ENCODE measurements around the gene MYG1. TPM values are rescaled to one million over a fixed set of nuclear protein-coding genes. Genes with fewer than 3 reads are reported as not detected.

MYG1 gene
- total RNA-seq, 3 donors from 2014 or later: 35.4 to 54.9 (median 38.0) TPM

DNA sequence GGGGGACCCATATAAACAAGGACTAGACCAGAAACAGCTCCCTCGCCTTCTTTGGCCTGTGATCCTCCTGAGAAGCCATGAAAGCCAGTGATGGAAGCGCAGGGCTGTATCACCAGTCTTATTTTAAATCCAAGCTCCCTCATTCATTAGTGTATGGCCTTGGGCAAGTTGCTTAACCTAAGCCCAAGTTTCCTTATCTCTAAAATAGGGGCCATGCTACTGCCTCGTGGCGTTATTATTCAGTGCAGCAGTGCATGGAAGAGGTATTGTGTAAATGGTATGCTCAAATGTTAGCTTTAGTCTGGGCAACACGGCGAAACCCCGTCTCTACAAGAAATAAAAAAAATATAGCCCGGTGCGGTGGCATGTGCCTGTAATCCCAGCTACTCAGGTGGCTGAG, 21.5 kb upstream of the MYG1 start:
- intact Hi-C loops (cut with DNase I, micrococcal nuclease): no loop called here
- Histone ChIP-seq H3K4me1 (ENCODE audit: low read depth) (no peaks in the 10 kb centered on the region), H3K36me3 (ENCODE audit: low read depth) (no peaks in the 10 kb centered on the region), H3K9me3 (no peaks in the 10 kb centered on the region), H3K4me3 (no peak overlapping the region)
- DNase-seq (no peak), ATAC-seq (no peak)
- TF ChIP-seq, protein P1, sequence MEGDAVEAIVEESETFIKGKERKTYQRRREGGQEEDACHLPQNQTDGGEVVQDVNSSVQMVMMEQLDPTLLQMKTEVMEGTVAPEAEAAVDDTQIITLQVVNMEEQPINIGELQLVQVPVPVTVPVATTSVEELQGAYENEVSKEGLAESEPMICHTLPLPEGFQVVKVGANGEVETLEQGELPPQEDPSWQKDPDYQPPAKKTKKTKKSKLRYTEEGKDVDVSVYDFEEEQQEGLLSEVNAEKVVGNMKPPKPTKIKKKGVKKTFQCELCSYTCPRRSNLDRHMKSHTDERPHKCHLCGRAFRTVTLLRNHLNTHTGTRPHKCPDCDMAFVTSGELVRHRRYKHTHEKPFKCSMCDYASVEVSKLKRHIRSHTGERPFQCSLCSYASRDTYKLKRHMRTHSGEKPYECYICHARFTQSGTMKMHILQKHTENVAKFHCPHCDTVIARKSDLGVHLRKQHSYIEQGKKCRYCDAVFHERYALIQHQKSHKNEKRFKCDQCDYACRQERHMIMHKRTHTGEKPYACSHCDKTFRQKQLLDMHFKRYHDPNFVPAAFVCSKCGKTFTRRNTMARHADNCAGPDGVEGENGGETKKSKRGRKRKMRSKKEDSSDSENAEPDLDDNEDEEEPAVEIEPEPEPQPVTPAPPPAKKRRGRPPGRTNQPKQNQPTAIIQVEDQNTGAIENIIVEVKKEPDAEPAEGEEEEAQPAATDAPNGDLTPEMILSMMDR (IDR thresholded peaks at IDR 0.05): no peak

DNA sequence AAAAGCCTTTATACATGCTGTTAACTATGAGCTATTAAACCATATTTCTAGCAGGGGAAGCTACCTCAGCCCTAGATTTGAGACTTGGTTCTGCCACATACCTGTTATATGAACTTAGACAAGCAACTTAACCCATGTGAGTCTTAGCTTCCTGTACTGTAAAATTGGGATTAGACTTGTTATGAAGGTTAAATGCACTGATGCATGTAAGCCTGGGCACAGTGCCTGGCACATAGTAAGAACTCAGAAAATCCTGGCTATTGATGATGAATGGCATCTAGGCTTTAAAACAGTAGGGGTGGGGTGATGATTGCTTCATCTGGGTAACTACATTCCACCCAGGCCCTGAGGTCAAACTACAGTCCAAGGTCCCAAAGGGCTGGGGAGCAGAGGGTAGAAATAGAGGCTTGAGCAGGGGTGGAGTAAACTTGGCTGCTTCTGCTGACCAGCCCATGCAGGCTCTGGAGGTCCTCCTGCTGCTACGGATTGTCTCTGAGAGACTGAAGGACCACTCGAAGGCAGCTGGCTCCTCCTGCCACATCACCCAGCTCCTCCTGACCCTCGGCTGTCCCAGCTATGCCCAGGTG, 20.1 kb upstream of the MYG1 start:
- Histone ChIP-seq H3K4me1 (ENCODE audit: low read depth) (no peaks in the 10 kb centered on the region), H3K9me3 (no peaks in the 10 kb centered on the region), H3K4me3 (no peak overlapping the region), H3K36me3 (ENCODE audit: low read depth) (no peaks in the 10 kb centered on the region)
- TF ChIP-seq, protein P1 (IDR thresholded peaks at IDR 0.05): no peak
- intact Hi-C loops (cut with DNase I, micrococcal nuclease): no loop called here
- DNase-seq: no peak
- ATAC-seq: peak; percentile 69

DNA sequence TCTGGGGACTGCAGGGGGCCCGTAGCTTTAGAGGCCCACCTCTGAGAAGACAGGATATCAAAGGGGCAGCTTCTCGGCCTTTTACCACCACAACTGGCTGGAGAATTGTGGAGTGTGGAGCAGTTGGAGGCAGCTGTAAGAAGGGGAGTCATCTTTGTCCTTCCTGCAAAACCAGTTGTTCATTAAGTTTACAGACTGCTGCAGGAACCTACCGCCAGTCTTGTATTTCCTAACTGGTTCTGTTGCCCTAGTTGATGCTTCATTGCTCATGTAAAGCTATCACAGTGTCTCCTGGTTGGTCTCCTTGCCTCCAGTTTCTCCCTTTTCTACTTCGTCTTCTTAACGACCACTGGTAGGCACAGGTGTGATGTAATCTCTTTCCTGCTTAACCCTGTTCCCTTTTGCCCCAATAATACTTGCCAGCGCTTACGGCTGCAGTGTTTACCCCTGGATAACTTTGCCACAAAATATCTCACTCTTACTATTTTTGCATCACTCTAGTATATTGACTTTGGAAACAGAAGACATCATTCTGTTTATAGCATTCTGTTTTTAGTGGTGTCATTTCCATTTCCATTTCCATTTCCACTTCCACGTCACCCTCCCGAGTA, 19.5 kb upstream of the MYG1 start:
- no peaks in the 10 kb centered on the region for H3K9me3 ChIP-seq
- intact Hi-C loops (cut with DNase I, micrococcal nuclease): no loop called here
- ATAC-seq (no peak), DNase-seq (no peak)
- TF ChIP-seq, protein P1 (IDR thresholded peaks at IDR 0.05): no peak
- no peaks in the 10 kb centered on the region for H3K4me1 ChIP-seq (ENCODE audit: low read depth)
- no peaks in the 10 kb centered on the region for H3K36me3 ChIP-seq (ENCODE audit: low read depth)
- H3K4me3 ChIP-seq: no peak overlapping the region

DNA sequence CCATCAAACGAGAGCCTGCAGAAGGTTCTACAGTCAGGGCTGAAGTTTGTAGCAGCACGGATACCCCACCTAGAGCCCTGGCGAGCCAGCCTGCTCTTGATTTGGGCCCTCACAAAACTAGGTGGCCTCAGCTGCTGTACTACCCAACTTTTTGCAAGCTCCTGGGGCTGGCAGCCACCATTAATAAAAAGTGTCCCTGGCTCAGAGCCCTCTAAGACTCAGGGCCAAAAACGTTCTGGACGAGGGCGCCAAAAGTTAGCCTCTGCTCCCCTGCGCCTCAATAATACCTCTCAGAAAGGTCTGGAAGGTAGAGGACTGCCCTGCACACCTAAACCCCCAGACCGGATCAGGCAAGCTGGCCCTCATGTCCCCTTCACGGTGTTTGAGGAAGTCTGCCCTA, 13.0 kb upstream of the MYG1 start:
- TF ChIP-seq, protein P1 (IDR thresholded peaks at IDR 0.05): no peak
- Histone ChIP-seq H3K9me3 (no peaks in the 10 kb centered on the region), H3K36me3 (ENCODE audit: low read depth) (no peaks in the 10 kb centered on the region), H3K4me3 (no peak overlapping the region), H3K4me1 (ENCODE audit: low read depth) (no peaks in the 10 kb centered on the region)
- intact Hi-C loops (cut with DNase I, micrococcal nuclease): loop anchor here in 1 of 2 donors (5.0 kb wide), 1 partner anchor 74 kb away; no protein-coding TSS in a partner anchor
- ATAC-seq (no peak), DNase-seq (no peak)

DNA sequence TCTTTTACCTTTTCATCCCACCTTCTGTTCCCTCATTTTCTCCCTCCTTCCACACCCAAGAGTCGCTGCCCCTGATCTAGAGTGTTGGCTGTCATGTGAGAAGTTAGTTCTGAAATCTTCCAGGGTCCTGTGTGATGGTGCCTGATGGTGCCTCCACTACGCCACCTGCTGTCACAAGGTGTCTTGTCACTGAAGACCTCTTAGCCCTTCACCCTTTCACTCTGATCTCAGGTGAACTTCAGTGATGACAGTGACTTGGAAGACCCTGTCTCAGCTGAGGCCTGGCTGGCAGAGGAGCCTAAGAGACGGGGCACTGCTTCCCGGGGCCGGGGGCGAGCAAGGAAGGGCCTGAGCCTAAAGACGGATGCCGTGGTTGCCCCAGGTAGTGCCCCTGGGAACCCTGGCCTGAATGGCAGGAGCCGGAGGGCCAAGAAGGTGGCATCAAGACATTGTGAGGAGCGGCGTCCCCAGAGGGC, 11.7 kb upstream of the MYG1 start:
- ATAC-seq: peak; percentile 85
- Histone ChIP-seq H3K9me3 (no peaks in the 10 kb centered on the region), H3K4me3 (no peak overlapping the region), H3K4me1 (ENCODE audit: low read depth) (no peaks in the 10 kb centered on the region), H3K36me3 (ENCODE audit: low read depth) (no peaks in the 10 kb centered on the region)
- TF ChIP-seq, protein P1 (IDR thresholded peaks at IDR 0.05): peak; percentile 54
- intact Hi-C loops (cut with DNase I, micrococcal nuclease): loop anchor here in 1 of 2 donors (5.0 kb wide), 1 partner anchor 75 kb away; no protein-coding TSS in a partner anchor
- peak; percentile 69 to 93 (median 71) for DNase-seq
